H1 (cell line): ENCODE data around the gene GAS6. TPM values are rescaled to one million over a fixed set of nuclear protein-coding genes. Genes with fewer than 3 reads are reported as not detected.

Experiments used
- CTCF ChIA-PET: fragments of 300-600 bp; sonication (Branson Sonifier 250); formaldehyde crosslinking; loops from one replicate; lab custom pipeline; 2021; ENCODE audit not compliant: partially characterized antibody; lab: Charles Lee
- POLR2A ChIA-PET: fragments of 300-600 bp; sonication (Branson Sonifier 250); formaldehyde crosslinking; loops from one replicate; lab custom pipeline; 2021; ENCODE audit warnings: inconsistent platforms; ENCODE audit not compliant: partially characterized antibody; lab: Charles Lee
- DNase-seq, 2 experiments: peaks; one replicate each; pipeline versions ENCODE4 v3.0.0 to v3.0.0-alpha.2; 2010 to 2022; ENCODE audit warnings: low spot score in 2 of 2, low read depth in 1 of 2, mixed read lengths in 1 of 2
- FAIRE-seq: peaks from 2 replicates; lab custom pipeline; 2011; peaks lifted over from hg19 to GRCh38; lab: Jason Lieb, UNC
- H2AFZ ChIP-seq: 2 replicates; pipeline ENCODE4 v1.8.1; 2012; ENCODE audit warnings: low read length, inconsistent platforms
- H2AK5ac ChIP-seq: 2 replicates; pipeline ENCODE4 v1.6.1; 2013; ENCODE audit warnings: low read depth, low read length
- H2BK120ac ChIP-seq: replicated peaks from 2 replicates; pipeline ENCODE3; 2013; ENCODE audit warnings: low read depth, low read length, inconsistent platforms
- H2BK12ac ChIP-seq: 2 replicates; pipeline ENCODE4 v1.6.1; 2013; ENCODE audit warnings: low read depth, low read length
- H2BK15ac ChIP-seq: 2 replicates; pipeline ENCODE4 v1.6.1; 2013; ENCODE audit warnings: low read length
- H2BK20ac ChIP-seq: 2 replicates; pipeline ENCODE4 v1.6.1; 2013; ENCODE audit warnings: low read length
- H2BK5ac ChIP-seq: 2 replicates; pipeline ENCODE4 v1.6.1; 2013; ENCODE audit warnings: low read depth, low read length
- H3K14ac ChIP-seq: 2 replicates; pipeline ENCODE4 v1.6.1; 2013; ENCODE audit warnings: inconsistent platforms; ENCODE audit not compliant: insufficient read length
- H3K18ac ChIP-seq: 2 replicates; pipeline ENCODE4 v1.6.1; 2013; ENCODE audit warnings: low read length; ENCODE audit errors: extremely low read depth
- H3K23ac ChIP-seq: 2 replicates; pipeline ENCODE4 v1.6.1; 2013; ENCODE audit warnings: inconsistent platforms; ENCODE audit not compliant: insufficient read length
- H3K23me2 ChIP-seq: 2 replicates; pipeline ENCODE4 v1.6.1; 2013; ENCODE audit warnings: low read depth, low read length
- H3K27ac ChIP-seq: 2 replicates; pipeline ENCODE4 v1.6.1; 2011; ENCODE audit warnings: low read depth, low read length, inconsistent platforms
- H3K27me3 ChIP-seq, 4 experiments: replicated peaks in 1 of 4; 1 replicate in 1 of 4; 2 replicates in 3 of 4; pipeline versions ENCODE4 v1.6.1 to v1.8.1; 2011 to 2013; ENCODE audit warnings: low read length in 3 of 4, mild to moderate bottlenecking in 3 of 4, inconsistent platforms in 2 of 4, mixed read lengths in 2 of 4, moderate library complexity in 1 of 4; ENCODE audit not compliant: control insufficient read depth in 3 of 4, insufficient read depth in 3 of 4; ENCODE audit errors: extremely low read depth in 1 of 4
- H3K36me3 ChIP-seq, 4 experiments: 2 replicates each; pipeline versions ENCODE4 v1.6.1 to v1.8.1; 2011 to 2013; ENCODE audit warnings: mild to moderate bottlenecking in 4 of 4, low read length in 3 of 4, moderate library complexity in 2 of 4, control low read depth in 1 of 4, inconsistent platforms in 1 of 4; ENCODE audit not compliant: insufficient read depth in 4 of 4, control insufficient read depth in 2 of 4
- H3K4ac ChIP-seq: replicated peaks from 2 replicates; pipeline ENCODE3; 2013; ENCODE audit warnings: low read length, low read depth, mixed read lengths, inconsistent platforms; ENCODE audit not compliant: insufficient read length
- H3K4me1 ChIP-seq, 4 experiments: replicated peaks in 1 of 4; 1 replicate in 1 of 4; 2 replicates in 3 of 4; pipeline versions ENCODE4 v1.6.1 to v1.8.1; 2011 to 2013; ENCODE audit warnings: low read length in 3 of 4, inconsistent platforms in 2 of 4, mixed read lengths in 1 of 4; ENCODE audit not compliant: insufficient read depth in 4 of 4, control insufficient read depth in 3 of 4
- H3K4me2 ChIP-seq, 2 experiments: 2 replicates each; pipeline versions ENCODE4 v1.6.1 to v1.8.1; 2011 to 2013; ENCODE audit warnings: low read depth in 2 of 2, low read length in 2 of 2, control low read depth in 1 of 2, inconsistent platforms in 1 of 2, mild to moderate bottlenecking in 1 of 2; ENCODE audit not compliant: insufficient read depth in 1 of 2
- H3K4me3 ChIP-seq, 4 experiments: fragments of 200-600, 300-600 bp in 1 of 4; sonication (generic), shearing (Covaris generic), sonication (Bioruptor Twin) in 1 of 4; 2 replicates each; pipeline versions ENCODE4 v1.5.1 to v1.8.1; 2011 to 2016; ENCODE audit warnings: low read length in 4 of 4, low read depth in 3 of 4, control low read depth in 2 of 4, inconsistent platforms in 2 of 4, mild to moderate bottlenecking in 2 of 4, mixed read lengths in 1 of 4, moderate library complexity in 1 of 4; ENCODE audit not compliant: insufficient read depth in 2 of 4; ENCODE audit errors: extremely low read depth in 1 of 4
- H3K56ac ChIP-seq: replicated peaks from 2 replicates; pipeline ENCODE3; 2013; ENCODE audit warnings: low read depth, mild to moderate bottlenecking, mixed read lengths, low read length, inconsistent platforms; ENCODE audit not compliant: insufficient read length
- H3K79me1 ChIP-seq: 2 replicates; pipeline ENCODE4 v1.6.1; 2013; ENCODE audit warnings: low read depth, low read length, control low read depth
- H3K79me2 ChIP-seq, 2 experiments: 2 replicates each; pipeline versions ENCODE4 v1.6.1 to v1.8.1; 2012 to 2013; ENCODE audit warnings: low read length in 2 of 2, mild to moderate bottlenecking in 2 of 2, inconsistent platforms in 1 of 2; ENCODE audit not compliant: insufficient read depth in 2 of 2, control insufficient read depth in 1 of 2
- H3K9ac ChIP-seq, 4 experiments: replicated peaks in 1 of 4; 1 replicate in 1 of 4; 2 replicates in 3 of 4; pipeline versions ENCODE4 v1.6.1 to v1.8.1; 2011 to 2013; ENCODE audit warnings: low read depth in 3 of 4, low read length in 3 of 4, control low read depth in 2 of 4, mild to moderate bottlenecking in 2 of 4, moderate library complexity in 2 of 4, inconsistent platforms in 1 of 4; ENCODE audit errors: extremely low read depth in 1 of 4
- H3K9me3 ChIP-seq, 2 experiments: 2 replicates each; pipeline versions ENCODE4 v1.6.1 to v1.8.1; 2012 to 2013; ENCODE audit warnings: mild to moderate bottlenecking in 2 of 2, moderate library complexity in 2 of 2, control low read depth in 1 of 2, inconsistent platforms in 1 of 2, low read depth in 1 of 2, low read length in 1 of 2, mixed read lengths in 1 of 2; ENCODE audit not compliant: insufficient read depth in 2 of 2
- H4K20me1 ChIP-seq, 2 experiments: replicated peaks in 1 of 2; 2 replicates each; pipeline versions ENCODE3 to v1.8.1; 2011 to 2013; ENCODE audit warnings: inconsistent platforms in 2 of 2, low read length in 2 of 2, mild to moderate bottlenecking in 1 of 2; ENCODE audit not compliant: insufficient read depth in 2 of 2, control insufficient read depth in 1 of 2
- H4K5ac ChIP-seq: 2 replicates; pipeline ENCODE4 v1.6.1; 2013; ENCODE audit warnings: low read length, low read depth, mixed read lengths, inconsistent platforms; ENCODE audit not compliant: insufficient read length
- H4K8ac ChIP-seq: 2 replicates; pipeline ENCODE4 v1.8.0; 2013; ENCODE audit warnings: mild to moderate bottlenecking, moderate library complexity, low read length, inconsistent platforms; ENCODE audit not compliant: insufficient read depth; ENCODE audit errors: extremely low read depth
- H4K91ac ChIP-seq: replicated peaks from 2 replicates; pipeline ENCODE3; 2013; ENCODE audit warnings: low read length, mixed read lengths, inconsistent platforms; ENCODE audit not compliant: insufficient read length
- CTBP2 ChIP-seq: IDR thresholded peaks from 2 replicates; pipeline ENCODE4 v1.7.0; 2011; ENCODE audit warnings: borderline replicate concordance, mild to moderate bottlenecking, moderate library complexity, mixed read lengths, low read length; ENCODE audit not compliant: insufficient read depth, insufficient read length
- JUND ChIP-seq: IDR thresholded peaks from 2 replicates; pipeline ENCODE4 v1.6.1; 2011; ENCODE audit warnings: mild to moderate bottlenecking, improper control_type of control experiment, low read length
- WGBS, 2 experiments: shearing (Covaris generic) in 1 of 2; methylation state at CpG; one replicate each; pipeline versions ENCODE4 v1.1.6 to v1.1.7; 2013 to 2015; ENCODE audit warnings: low lambda C conversion rate in 2 of 2, mixed read lengths in 2 of 2, inconsistent platforms in 1 of 2, low coverage in 1 of 2, missing lambda C conversion rate in 1 of 2; ENCODE audit not compliant: insufficient replicate concordance in 2 of 2, insufficient coverage in 1 of 2, insufficient read length in 1 of 2; ENCODE audit errors: extremely low coverage in 1 of 2, missing lambda C conversion rate in 1 of 2; 5-methylcytosine and 5-hydroxymethylcytosine counted together
- polyA plus RNA-seq, 7 experiments: library from polyadenylated mRNA; depleted of rRNA in 3 of 7; stranded (reverse) in 5 of 7; unstranded in 2 of 7; fragments of >200 nt in 5 of 7; fragments of 200-250 nt in 2 of 7; gene quantifications; 1 replicate in 5 of 7; 2 replicates in 1 of 7; 4 replicates in 1 of 7; pipeline versions ENCODE4 v1.2.1 to v1.2.3, GENCODE V29; 2011 to 2013; ENCODE audit warnings: missing spikeins in 2 of 7, mixed read lengths in 2 of 7
- total RNA-seq: library from RNA; stranded (reverse); fragmentation: NEBNext Ultra II Directional; extraction: Animal tissue kit (Norgen Biotek cat#: 25700); gene quantifications from 2 replicates; pipeline ENCODE4 v1.2.1, GENCODE V29; 2021

Gene GAS6
- total and polyA plus RNA-seq, 2 of the 8 experiments (the other 6 are each of a cell fraction or from before 2014, with no cell fraction given), result 18.6 to 31.0 TPM

DNA sequence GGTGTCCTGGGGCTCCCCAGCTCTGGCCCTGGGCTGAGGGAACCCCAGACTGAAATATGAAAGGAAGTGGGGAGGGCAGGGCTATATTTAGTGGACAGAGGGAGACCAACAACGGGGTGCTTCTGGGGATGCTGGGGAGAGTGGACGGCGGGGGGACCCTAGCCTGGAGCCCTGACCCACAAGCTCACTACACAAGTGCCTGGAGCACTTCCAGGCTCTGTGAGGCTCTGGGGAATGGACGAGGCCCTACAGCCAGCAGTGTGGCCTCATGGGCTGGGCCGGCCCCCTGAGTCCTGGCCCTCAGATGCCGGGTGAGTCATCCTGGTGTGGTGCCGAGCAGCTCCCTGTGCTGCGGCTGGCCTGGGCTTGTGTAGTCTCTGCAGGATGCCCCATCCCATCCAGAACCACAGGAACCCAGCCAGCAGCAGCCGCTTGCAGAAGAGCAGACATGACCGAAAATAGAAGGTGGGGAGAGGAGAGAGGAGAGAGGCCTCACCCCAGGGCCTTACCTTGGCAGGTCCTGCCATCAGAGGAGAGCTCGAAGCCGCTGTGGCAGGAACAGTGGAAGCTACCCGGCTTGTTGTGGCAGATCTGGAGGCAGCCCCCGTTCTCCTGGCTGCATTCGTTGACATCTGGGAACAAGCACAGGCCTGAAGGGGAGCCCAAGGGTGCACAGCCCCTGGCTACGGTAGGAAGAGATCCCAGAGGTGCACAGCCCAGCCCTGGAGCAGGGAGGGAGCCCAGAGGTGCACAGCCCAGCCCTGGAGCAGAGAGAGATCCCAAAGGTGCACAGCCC lies 26.1 kb downstream of the GAS6 start:
- DNase-seq, result no peak
- H3K27ac ChIP-seq, result peak overlapping the region; percentile 70

More for the DNA sequence above, 26.1 kb downstream of the GAS6 start:
- Histone ChIP-seq H4K8ac (peak overlapping the region; percentile 62; the same call in 1 of the 2 replicates), H3K23ac (no peak overlapping the region), H3K36me3 (peaks cover 0 to 5% (median 0%) of the 10 kb centered on the region in 4 experiments; a peak in 4 of 8 replicates), H3K79me2 (no peaks in the 10 kb centered on the region), H3K4ac (peak overlapping the region; percentile 79), H3K18ac (peak overlapping the region; percentile 95), H3K4me1 (peaks cover 0 to 16% (median 7%) of the 10 kb centered on the region in 4 experiments; a peak in 5 of 7 replicates), H3K27me3 (no peaks in the 10 kb centered on the region), H3K9ac (no peak overlapping the region), H3K14ac (no peak overlapping the region), H2AK5ac (peak overlapping the region; percentile 75; the same call in 1 of the 2 replicates), H4K91ac (peak overlapping the region; percentile 96), H4K5ac (peak overlapping the region; percentile 37), H2BK120ac (peak overlapping the region; percentile 77), H2BK5ac (peak overlapping the region; percentile 96), H2BK12ac (peak overlapping the region; percentile 88; the same call in 1 of the 2 replicates), H2BK20ac (peak overlapping the region; percentile 24; the same call in 1 of the 2 replicates), H3K23me2 (no peaks in the 10 kb centered on the region), H3K9me3 (no peaks in the 10 kb centered on the region), H3K79me1 (no peaks in the 10 kb centered on the region), H4K20me1 (no peaks in the 10 kb centered on the region), H3K4me3 (no peak overlapping the region), H2BK15ac (peak overlapping the region; percentile 10; the same call in 1 of the 2 replicates), H3K56ac (peak overlapping the region; percentile 47), H3K4me2 (no peak overlapping the region), H2AFZ (no peak overlapping the region)
- no peak for FAIRE-seq
- ChIA-PET CTCF (no interaction called here), POLR2A (interaction anchor here (1.1 to 1.5 kb wide), 2 partner anchors 18 to 26 kb away, joined by 3 to 4 read pairs; no protein-coding TSS in a partner anchor)
- WGBS, 2 experiments, result 78% methylated on average over 16 of the region's 16 CpGs; no CpG with 5 or more reads in 1 of the 2 experiments
- TF ChIP-seq CTBP2, result no peak
- TF ChIP-seq JUND, result peak; percentile 62; the same call in 1 of the 2 replicates
